Transverse colon (tissue), 3 donors: ENCODE results near the gene FNTB.

Source experiments
- POLR2A ChIP-seq: fragments of 450-650 bp; IDR thresholded peaks from one replicate; pipeline ENCODE4 v1.6.1; 2016; ENCODE audit warnings: antibody characterized with exemption, mild to moderate bottlenecking, moderate library complexity
- TF ChIP-seq, protein P1 (sequence below), 5 experiments: fragments of 200-600 bp in 3 of 5; fragments of 450-650 bp in 2 of 5; sonication (generic) in 3 of 5; IDR thresholded peaks; 1 replicate in 2 of 5; 2 replicates in 3 of 5; pipeline ENCODE4 v1.5.1; 2016 to 2017; ENCODE audit warnings: antibody characterized with exemption in 5 of 5, inconsistent platforms in 3 of 5, mild to moderate bottlenecking in 2 of 5, moderate library complexity in 1 of 5

DNA sequence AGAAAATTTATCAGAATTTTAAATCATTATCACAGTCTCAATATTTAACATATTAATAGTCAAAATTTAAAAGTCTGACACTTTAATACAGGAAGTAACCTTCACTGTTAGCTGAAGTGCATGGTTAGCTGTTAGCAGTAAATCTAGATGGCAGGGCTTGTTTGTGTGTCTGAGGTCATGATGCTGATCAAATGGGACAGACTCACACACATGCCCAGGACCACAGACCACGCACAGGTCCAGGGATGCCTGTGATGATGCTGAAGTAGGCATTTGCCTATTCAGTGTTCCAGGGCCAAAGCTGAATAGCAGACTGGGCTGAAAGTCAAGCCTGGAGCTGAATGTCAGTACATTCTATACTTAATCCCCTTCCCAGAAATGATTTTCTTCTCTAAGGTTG, 20.5 kb downstream of the FNTB start:
- TF ChIP-seq, protein P1, sequence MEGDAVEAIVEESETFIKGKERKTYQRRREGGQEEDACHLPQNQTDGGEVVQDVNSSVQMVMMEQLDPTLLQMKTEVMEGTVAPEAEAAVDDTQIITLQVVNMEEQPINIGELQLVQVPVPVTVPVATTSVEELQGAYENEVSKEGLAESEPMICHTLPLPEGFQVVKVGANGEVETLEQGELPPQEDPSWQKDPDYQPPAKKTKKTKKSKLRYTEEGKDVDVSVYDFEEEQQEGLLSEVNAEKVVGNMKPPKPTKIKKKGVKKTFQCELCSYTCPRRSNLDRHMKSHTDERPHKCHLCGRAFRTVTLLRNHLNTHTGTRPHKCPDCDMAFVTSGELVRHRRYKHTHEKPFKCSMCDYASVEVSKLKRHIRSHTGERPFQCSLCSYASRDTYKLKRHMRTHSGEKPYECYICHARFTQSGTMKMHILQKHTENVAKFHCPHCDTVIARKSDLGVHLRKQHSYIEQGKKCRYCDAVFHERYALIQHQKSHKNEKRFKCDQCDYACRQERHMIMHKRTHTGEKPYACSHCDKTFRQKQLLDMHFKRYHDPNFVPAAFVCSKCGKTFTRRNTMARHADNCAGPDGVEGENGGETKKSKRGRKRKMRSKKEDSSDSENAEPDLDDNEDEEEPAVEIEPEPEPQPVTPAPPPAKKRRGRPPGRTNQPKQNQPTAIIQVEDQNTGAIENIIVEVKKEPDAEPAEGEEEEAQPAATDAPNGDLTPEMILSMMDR (IDR thresholded peaks at IDR 0.05) = no peak
- TF ChIP-seq POLR2A = no peak
